CD4-positive, alpha-beta T cell treated with Interleukin-4 for 4 hours (primary cell): ENCODE data around the gene BRIX1.
"Not testable (repeated sequence)": the region's sequence is repeated elsewhere in the genome, so short reads cannot be mapped to it uniquely, and the experiment has no call there.

Source experiments
- DNase-seq: peaks from one replicate; pipeline ENCODE4 v3.0.0-alpha.2; 2020

BRIX1 gene

DNA sequence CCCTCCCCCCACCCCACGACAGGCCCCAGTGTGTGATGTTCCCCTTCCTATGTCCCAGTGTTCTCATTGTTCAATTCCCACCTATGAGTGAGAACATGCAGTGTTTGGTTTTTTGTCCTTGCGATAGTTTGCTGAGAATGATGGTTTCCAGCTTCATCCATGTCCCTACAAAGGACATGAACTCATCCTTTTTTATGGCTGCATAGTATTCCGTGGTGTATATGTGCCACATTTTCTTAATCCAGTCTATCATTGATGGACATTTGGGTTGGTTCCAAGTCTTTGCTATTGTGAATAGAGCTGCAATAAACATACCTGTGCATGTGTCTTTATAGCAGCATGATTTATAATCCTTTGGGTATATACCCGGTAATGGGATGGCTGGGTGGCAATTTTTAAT, 56.1 kb downstream of the BRIX1 start:
- not testable (repeated sequence) for DNase-seq
